Stimulated activated CD8-positive, alpha-beta memory T cell treated with anti-CD3 and anti-CD28 coated beads, Interleukin-12 subunit alpha, Interleukin-12 subunit beta, amount 100 ng/mL, for 4 hours (primary cell): ENCODE results near the gene CFH.
"Not testable (repeated sequence)": the region's sequence is repeated elsewhere in the genome, so short reads cannot be mapped to it uniquely, and the experiment has no call there.

Experiments
- DNase-seq: peaks from one replicate; pipeline ENCODE4 v3.0.0-alpha.2; 2020; ENCODE audit warnings: low read depth

The CFH gene

DNA sequence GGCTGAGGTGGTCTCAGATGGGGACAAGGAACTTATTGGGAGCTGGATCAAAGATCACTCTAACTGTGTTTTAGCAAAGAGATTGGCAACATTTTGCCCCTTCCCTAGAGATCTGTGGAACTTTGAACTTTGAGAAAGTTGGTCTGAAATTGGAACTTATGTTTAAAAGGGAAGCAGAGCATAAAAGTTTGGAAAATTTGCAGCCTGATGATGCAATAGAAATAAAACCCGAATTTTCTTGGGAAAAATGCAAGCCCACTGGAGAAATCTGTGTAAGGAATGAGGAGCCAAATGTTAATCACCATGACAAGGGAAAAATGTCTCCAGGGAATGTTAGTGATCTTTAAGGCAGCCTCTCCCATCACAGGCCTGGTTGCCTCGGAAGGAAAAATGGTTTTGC lies 17.2 kb downstream of the CFH start:
- DNase-seq = no peak

DNA sequence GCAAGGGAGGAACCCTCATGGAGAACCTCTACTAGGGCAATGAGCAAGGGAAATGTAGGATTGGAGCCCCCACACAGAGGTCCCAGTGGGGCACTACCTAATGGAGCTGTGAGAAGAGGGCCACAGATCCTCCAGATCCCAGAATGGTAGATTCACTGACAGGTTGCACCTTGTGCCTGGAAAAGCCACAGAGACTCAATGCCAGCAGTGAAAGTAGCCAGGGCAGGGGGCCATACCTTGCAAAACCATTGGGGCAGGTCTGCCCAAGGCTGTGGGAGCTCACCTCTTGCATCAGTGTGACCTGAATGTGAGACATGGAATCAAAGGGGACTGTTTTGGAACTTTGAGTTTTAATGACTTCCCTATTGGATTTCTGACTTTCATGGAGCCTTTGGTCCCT lies 17.9 kb downstream of the CFH start:
- DNase-seq = no peak

DNA sequence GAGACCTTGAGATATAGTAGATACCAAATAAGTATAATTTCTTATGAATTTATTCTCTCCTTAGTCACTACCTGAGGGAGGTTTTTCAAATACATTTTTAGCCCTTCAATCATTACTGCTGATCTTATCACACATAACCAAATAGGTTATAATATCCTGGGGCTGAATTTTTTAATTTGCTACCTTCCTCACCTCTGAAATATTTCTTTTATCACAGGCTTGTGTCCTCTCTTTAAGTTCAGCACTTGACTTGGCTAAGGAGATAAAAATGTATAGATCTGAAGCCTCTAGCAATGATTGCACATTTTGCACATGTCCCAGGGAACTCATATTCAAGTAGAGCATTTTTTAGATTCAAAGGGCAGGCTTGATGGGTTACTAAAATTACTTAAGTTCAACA lies 23.1 kb downstream of the CFH start:
- DNase-seq = no peak

DNA sequence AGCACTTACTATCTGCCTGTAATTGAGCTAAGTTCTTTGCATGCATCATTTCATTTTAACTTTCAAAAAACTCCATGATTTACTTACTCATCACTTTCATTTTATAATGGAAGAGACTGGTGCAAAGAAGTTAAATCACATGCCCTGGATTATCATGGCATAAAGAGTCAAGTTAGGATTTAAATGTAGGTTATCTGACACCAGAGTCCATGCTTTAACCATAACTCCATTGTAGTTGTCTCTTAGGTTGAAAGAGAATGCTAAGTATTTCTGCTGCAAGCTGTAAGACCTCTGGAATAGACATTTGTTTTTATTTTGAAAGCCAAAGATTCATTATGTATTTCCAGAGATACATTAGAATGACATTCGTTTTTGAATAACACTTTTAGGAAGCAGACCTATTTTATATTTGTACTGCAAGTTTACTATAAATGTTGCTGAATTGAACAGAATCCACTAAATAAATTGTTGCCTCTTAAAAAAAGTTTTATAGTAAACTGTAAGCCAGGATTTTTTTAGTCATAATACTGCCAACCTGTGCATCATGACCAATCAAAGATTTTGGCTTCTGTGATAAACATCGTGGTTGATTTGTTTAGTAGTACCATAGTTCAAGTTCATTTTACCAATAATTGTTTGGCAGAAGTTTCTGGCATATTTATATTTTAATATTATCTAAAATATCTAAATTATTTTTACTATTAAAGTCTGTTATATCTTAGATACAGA lies 26.1 kb downstream of the CFH start:
- no peak for DNase-seq

DNA sequence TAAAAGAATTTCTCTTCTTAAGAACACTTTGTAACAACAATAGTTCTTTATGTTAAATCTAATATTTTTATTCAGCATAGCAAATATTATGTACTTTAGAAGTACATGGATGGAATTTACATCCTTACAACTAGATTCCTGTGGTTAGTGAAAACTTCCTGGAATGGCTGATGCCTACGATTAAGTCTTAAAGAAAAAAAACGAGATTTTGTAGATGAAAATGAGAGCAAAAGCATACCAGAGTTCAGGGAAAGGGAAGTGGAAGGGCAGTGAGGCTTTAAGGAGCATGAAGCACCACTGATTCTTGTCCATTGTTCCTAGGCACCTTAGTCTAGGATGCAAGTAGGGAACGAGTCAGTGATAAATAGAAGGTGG lies 26.7 kb downstream of the CFH start:
- no peak for DNase-seq

DNA sequence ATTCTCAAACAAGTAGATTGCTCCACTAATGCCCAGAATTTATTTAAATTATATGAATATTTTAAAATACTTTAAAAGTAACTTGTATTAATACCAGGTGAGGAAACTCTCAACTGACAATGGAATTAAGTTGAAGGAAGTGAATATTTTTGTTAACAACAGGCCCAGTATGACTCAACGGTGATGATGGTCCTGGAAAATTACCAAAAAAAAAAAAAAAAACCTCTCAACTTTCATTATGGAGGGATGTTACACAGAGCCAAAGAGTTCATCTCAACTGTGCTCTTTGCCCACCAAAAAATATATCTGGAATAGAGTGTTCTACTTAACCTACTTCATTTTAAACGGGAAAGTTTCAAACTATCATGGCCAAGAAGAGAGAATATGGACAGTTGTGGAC lies 28.3 kb downstream of the CFH start:
- no peak for DNase-seq

DNA sequence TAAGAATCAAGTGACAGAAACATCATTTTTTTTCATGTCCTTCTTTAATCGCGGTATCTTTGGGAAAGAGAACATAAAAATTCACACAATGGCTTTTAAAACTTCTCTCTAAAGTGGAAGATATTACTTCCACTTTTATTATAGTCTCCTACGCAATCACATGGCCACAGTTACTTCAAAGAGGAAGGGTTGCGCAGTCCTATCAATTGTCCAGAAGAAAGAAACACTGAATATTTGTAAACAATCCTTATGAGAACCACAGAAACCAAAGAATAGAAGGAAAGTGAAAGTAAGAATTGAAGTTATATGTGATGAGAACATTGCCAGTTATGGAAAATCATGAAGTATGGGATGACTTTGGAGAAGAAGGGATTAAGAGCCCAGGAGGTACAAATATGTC lies 32.6 kb downstream of the CFH start:
- DNase-seq = no peak

DNA sequence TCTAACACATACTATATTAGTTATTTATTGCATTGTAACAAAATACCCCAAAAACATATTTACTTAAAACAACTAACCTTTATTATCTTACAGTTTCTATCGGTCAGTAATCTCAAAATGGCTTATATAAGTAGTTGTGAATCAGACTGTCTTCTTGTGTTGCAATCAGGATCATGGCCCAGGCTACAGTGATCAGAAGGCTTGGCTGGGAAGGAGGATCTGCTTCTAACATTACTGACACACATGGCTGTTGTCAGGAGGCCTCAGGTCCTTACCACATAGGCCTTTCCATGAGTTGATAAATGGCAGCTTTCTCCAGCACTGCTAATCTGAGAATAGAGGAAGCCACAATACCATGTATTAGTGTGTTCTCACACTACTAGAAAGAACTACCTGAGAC lies 33.7 kb downstream of the CFH start:
- no peak for DNase-seq

DNA sequence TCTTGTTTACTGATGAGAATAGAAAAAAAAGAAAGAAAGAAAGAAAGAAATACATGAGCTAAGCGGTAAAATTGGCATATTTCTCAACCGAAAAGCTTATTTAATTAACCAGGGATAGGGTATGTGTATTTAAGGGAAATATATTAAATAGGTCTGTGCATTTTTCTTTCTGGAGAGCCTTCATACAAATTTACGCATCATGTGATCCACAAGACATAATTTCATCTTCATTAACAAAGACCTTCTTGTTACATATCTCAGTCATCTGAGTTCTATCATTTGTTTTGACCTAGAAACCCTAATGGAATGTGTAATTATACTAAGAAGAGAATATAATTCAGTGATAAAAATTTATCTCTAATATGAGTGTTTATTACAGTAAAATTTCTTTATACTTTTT lies 37.2 kb downstream of the CFH start:
- DNase-seq = no peak

DNA sequence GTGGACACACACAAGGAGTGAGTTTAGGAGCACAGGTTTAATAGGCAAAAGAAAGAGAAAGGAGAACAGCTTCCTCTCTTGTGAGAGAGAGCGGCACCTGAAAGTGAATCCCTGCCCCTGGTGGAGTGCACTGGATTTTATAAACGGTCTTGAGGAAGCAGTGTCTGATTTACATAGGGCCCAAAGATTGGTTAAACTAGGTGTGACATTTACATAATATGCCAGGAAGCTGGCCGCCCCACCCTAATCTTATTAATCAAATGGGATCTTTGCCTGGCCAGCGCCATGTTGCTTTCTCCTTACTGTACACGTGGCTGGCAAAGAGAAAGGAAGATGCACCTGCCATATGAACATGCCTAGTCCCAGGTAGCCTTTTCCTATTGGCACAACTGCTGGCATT lies 38.7 kb downstream of the CFH start:
- DNase-seq = no peak

DNA sequence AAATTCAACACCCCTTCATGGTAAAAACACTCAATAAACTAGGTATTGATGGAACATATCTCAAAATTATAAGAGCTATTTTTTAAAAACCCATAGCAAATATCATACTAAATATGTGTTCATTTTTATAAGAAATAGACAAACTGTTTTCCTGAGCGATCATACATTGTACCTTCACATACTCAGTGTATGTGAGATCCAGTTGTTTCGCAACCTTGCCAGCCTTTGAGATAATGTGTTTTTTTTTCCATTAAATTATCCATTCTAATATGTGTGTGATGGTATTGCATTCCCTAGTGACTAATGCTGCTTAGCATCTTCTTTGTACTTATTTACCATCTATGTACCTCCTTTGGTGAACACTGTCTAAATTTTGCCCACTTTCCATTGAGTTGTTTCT lies 47.1 kb downstream of the CFH start:
- no peak for DNase-seq

DNA sequence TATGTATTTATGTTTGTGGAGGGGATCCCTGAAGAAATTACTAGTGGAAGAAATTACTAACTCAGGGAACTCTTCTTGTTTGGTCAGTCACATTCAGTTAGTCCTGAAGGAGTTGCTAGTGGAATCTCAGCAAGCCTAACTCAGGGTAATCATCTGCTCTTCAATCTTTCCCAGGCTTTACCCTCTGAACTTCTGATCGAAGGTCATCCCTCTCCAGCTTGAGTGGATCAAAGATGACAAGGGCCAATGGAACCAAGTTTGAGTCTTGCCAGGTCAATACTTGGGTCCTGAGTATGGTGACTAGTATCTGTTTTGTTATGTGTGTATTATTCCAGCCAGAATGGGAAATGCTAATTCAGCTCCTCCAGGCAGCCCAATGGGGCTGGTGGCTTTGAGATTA lies 49.3 kb downstream of the CFH start:
- no peak for DNase-seq

DNA sequence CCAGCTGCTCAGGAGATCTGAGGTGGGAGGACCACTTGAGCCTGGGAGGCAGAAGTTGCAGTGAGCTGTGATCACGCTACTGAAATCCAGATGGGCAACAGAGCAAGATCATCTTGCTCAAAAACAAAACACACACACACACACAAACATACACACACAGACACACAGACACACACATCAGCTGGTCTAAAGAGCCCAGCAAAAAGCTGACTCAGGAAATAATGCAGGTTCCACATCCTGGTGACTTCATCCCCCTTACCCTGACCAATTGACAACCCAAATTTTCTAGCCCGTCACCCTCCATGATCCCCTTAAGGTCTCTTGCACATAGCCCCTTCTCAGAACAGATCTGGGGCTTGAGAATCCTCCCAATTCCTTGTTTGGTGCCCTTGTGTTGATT lies 58.0 kb downstream of the CFH start:
- DNase-seq = not testable (repeated sequence)

DNA sequence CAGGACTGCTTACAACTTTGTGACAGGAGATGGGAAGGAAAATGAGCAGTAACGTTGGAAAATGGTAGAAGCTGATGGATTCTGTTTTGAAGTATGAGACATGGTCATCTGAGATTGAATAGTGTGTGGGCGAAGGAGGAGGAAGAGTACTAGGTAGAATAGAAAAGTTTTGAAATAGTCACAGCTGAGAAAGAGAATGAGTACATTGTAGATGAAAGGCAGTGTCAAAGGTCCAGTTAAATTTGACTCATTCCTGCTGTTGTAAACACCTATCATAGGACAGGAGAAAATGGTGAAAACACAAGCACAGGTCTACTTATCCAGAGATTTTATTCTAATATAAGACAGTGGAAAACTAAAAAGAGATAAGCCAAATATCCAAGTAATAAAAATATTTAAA lies 66.0 kb downstream of the CFH start:
- no peak for DNase-seq

DNA sequence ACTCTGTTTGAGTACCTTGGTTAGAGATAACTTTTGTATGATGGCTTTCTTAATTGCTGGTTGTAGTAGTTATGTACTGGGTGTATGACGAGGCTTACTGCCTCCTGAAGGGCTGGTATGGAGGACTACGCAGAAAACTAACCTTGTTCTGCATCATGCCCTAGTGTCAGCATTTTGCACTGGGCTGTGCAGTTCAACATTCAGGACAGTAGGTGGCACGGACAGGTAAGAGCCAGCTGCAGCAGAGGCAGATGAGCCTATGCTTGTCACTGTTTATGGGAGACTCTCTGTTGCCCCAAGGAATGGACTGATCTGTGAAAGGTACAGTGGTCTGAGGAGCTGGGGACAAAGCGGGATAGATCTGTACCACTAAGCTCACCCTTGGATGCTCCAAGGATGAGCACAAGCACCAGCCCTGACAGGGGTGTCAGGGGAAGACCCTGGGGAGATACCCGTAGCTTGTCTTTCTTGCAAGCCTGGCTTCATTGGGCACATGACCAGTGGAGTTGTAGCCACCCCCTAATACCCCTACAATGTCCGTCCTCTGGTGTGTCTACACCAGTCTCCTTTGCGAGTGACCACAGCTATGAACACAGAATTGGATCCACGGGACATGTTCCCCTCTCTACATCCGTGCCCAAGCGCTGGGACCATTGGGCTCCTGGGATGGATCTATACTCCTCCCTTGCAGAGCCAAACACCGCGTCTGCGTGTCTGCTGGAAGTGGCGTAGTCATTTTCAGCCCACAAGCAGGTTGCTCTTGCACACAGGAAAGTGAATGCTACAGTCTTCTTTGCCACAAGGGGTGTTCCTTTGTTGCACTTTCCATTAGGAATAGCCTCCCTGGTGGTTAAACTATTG lies 71.7 kb downstream of the CFH start:
- no peak for DNase-seq

DNA sequence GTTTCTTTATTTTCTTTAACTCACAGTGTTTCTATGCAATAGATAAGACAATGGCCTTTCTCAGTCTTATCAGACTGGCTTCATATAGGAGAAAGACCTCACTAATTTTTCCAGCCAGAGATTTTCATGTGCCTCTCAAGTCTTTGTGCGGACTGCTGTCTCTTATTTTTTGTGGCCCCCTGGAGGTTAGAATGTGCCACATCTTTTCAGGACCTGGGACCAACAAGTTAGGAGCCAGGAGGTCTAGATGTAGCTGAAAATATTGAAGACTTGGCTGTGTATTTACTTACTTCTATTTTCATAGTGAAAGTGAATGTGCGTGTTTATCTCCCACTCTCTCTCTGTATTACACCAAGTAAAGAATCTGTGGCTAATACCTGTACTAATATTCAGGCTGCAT lies 80.7 kb downstream of the CFH start:
- no peak for DNase-seq

DNA sequence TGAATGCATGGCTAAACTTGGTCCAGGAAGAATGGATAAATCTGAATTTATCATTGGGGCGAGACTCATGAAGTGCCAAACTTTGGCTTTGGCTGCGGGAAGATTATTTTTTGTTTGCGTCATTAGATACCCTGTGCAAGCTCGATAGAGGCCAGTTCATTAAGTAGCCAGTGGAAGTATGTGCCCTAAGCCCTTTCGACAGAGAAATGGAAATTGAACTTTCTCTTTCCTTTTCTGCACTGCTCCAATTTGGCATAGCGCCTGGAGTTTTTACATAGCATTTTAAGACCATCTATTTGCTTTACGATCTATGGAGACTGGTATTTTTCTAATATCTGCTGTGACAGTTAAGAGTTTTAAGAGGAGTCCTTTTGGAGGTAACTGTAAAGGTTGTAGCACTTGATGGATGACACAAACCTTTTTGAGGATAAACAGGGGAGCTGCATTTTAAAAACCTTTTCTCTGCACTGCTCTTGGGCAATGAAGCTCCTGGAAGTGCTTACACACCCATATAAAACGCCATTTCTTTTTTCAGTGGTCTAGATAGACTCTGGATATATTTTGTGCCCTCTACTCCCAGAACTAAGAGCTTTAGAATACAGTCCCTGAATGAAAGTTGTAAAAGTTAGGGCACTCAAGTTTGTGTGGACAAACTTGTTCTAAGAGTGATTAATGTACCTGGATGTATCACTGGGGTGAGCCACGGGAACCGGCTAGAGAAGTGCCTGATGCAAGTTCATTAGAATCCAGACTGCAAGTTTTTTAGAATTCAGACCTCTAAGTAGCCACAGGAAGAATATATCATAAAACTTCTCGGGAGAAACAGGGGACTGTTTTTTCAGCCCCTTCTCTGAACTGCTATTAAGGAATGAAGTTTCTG lies 81.5 kb downstream of the CFH start:
- no peak for DNase-seq

DNA sequence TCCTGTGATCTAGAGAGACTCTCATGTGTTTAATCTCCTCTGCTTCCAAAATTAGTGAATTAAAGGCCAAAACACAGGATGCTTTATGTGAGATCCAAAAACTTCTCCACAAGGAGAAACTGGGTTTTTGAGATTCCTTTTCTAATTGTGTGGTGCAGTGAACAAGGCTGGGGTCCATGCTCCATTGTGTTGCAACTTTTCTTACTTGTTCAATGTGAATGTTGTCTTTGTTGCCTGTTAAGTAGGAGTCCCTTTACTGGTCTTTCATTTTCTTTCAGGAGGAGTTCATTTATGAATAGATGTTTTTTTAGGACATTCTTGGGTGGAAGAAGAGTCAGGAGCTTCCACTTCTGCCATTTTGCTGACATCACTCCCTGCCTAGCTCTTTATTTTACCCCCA lies 82.2 kb downstream of the CFH start:
- DNase-seq = no peak

DNA sequence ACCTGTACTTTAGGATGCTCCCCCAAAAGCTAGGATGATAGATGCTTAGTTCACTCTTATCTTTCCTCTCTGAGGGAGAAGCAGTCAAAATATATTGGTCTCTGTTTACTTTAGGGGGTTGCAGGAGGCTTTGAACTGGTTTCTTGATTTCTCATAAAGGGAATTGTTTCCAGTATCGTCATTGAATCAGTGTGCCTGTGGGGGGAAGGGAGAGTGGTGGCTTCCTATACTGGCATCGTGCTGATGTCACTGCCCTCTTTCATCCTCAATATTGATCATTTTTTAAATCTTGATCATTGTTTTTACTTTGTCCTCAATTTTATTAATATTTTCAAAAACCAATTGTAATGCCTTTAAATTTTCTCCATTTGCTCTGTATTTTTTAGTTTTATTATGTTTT lies 82.6 kb downstream of the CFH start:
- DNase-seq = no peak

DNA sequence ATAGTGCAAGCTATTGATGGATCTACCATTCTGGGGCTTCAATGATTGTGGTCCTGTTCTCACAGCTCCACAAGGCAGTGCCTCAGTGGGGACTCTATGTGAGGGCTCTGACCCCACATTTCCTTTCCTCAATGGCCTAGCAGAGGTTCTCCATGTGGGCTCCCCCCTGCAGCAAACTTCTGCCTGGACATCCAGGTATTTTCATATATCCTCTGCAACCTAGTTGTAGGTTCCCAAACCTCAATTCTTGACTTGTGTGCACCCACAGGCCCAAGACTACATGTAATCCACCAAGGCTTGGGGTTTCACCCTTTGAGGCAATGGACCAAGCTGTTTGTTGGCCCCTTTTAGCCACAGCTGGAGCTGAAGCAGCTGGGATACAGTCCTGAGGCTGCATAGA lies 86.9 kb downstream of the CFH start:
- DNase-seq = no peak

DNA sequence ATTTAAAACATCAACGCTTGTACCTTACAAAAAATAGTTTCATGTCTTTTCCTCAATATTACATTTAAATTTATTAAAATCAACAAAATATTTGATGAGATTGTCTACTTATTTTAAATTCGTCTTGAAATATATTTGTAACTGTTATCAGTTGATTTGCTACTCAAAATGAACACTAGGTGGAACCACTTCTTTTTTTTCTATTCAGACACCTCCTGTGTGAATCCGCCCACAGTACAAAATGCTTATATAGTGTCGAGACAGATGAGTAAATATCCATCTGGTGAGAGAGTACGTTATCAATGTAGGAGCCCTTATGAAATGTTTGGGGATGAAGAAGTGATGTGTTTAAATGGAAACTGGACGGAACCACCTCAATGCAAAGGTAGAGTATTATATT lies 91.4 kb downstream of the CFH start:
- not testable (repeated sequence) for DNase-seq

DNA sequence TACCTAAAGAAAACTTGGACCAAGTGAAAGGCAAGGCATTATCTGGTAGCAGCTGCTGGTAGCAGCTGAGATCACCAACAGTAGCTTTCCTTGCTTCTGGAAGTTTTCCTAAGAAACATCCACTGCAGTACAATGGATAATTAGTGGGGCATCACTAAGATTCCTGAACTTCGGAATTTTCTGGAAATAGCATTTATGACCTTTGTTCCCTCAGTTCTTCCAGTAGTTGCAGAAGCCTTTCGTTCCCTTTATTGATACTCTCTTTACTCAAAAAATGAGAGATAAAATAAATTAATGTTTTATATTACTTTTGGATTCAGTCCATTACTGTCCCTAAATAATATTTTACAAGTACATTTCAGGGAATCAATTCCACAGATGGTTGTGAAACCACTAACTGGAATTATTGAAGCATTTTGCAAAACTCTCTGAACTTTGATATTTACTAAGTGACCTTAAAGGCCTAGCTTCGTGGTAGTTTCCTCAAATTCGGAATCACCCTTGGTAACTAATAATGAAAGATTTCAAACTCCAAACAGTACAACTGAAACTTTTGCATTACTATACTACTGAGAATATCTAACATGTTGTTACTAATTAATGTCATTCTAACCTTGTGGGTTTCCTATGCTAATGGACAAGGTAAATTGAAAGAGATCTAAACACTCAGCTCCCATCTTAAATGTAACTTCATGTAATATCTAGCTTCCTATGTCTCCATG lies 113.3 kb downstream of the CFH start:
- not testable (repeated sequence) for DNase-seq
